OCI-LY1 (cell line): ENCODE measurements around the gene ADAMTS17.

Experiments used
- H2AFZ ChIP-seq: fragments of 200-600 bp; sonication (generic), shearing (Covaris generic); 2 replicates; pipeline ENCODE4 v1.6.0; 2014; ENCODE audit warnings: antibody characterized with exemption, mild to moderate bottlenecking, low read length
- H3F3A ChIP-seq: fragments of 200-600 bp; sonication (generic), shearing (Covaris generic); 2 replicates; pipeline ENCODE4 v1.6.0; 2014; ENCODE audit warnings: mild to moderate bottlenecking, antibody characterized with exemption, low read length, moderate library complexity; ENCODE audit not compliant: insufficient read depth
- H3K27ac ChIP-seq: fragments of 200-600 bp; sonication (generic); 2 replicates; pipeline ENCODE4 v1.5.1; 2014; ENCODE audit warnings: low read length, mixed run types, mild to moderate bottlenecking, low read depth; ENCODE audit not compliant: poor library complexity, severe bottlenecking
- H3K27me3 ChIP-seq: fragments of 200-600 bp; sonication (generic); 2 replicates; pipeline ENCODE4 v1.6.0; 2014; ENCODE audit warnings: antibody characterized with exemption, mild to moderate bottlenecking, low read length, moderate library complexity; ENCODE audit not compliant: insufficient read depth
- H3K36me3 ChIP-seq: fragments of 200-600 bp; sonication (generic); 2 replicates; pipeline ENCODE4 v1.6.1; 2014; ENCODE audit warnings: mild to moderate bottlenecking, antibody characterized with exemption, low read length, moderate library complexity, mixed read lengths; ENCODE audit not compliant: insufficient read depth
- H3K4me1 ChIP-seq: fragments of 200-600 bp; sonication (generic); 2 replicates; pipeline ENCODE4 v1.5.1; 2014; ENCODE audit warnings: mild to moderate bottlenecking, low read length, moderate library complexity; ENCODE audit not compliant: insufficient read depth, severe bottlenecking
- H3K4me2 ChIP-seq: fragments of 200-600 bp; sonication (generic), shearing (Covaris generic); 2 replicates; pipeline ENCODE4 v1.6.1; 2014; ENCODE audit warnings: low read length
- H3K4me3 ChIP-seq: fragments of 200-600 bp; sonication (generic); 2 replicates; pipeline ENCODE4 v1.5.1; 2014; ENCODE audit warnings: low read length, low read depth, mild to moderate bottlenecking, mixed read lengths; ENCODE audit not compliant: poor library complexity, severe bottlenecking
- H3K79me2 ChIP-seq: fragments of 200-600 bp; shearing (Covaris generic); 2 replicates; pipeline ENCODE4 v1.6.1; 2016; ENCODE audit warnings: mixed run types, low read length, mixed read lengths; ENCODE audit not compliant: insufficient read depth
- H3K9ac ChIP-seq: fragments of 200-600 bp; sonication (generic), shearing (Covaris generic); 2 replicates; pipeline ENCODE4 v1.6.1; 2014; ENCODE audit warnings: mild to moderate bottlenecking, low read length, mixed read lengths
- H3K9me2 ChIP-seq: fragments of 200-600 bp; sonication (generic), shearing (Covaris generic); 2 replicates; pipeline ENCODE4 v1.6.1; 2014; ENCODE audit warnings: low read depth, mild to moderate bottlenecking, low read length, mixed read lengths
- H3K9me3 ChIP-seq: fragments of 200-600 bp; shearing (Covaris generic); 2 replicates; pipeline ENCODE4 v1.6.1; 2014; ENCODE audit warnings: low read length, mixed read lengths
- H4K20me1 ChIP-seq: fragments of 200-600 bp; sonication (generic), shearing (Covaris generic); 2 replicates; pipeline ENCODE4 v1.6.0; 2016; ENCODE audit warnings: mild to moderate bottlenecking, low read length; ENCODE audit not compliant: insufficient read depth
- CTCF ChIP-seq: fragments of 200-600 bp; sonication (generic), shearing (Covaris generic); IDR thresholded peaks from 2 replicates; pipeline ENCODE4 v1.5.1; 2017; ENCODE audit warnings: mild to moderate bottlenecking, antibody characterized with exemption, low read length, moderate library complexity, mixed read lengths
- EZH2 ChIP-seq: fragments of 200-600 bp; sonication (generic), shearing (Covaris generic); IDR thresholded peaks from 2 replicates; pipeline ENCODE4 v1.8.0; 2017; ENCODE audit warnings: borderline replicate concordance, mixed run types, mild to moderate bottlenecking, antibody characterized with exemption, low read length, moderate library complexity, mixed read lengths

Gene ADAMTS17

GRCh38 chr15:99983886-99984286, 357.9 kb downstream of the ADAMTS17 start:
- Histone ChIP-seq H3F3A (no peaks in the 10 kb centered on the region), H3K27ac (no peak overlapping the region), H3K36me3 (no peaks in the 10 kb centered on the region; the same call in 1 of the 2 replicates), H3K79me2 (no peaks in the 10 kb centered on the region), H3K4me3 (no peak overlapping the region), H3K27me3 (0 out of 2 replicates have a peak, but pooled peaks cover 5% of the 10 kb centered on the region), H3K4me1 (no peaks in the 10 kb centered on the region), H3K9me3 (no peaks in the 10 kb centered on the region), H4K20me1 (no peaks in the 10 kb centered on the region), H3K9ac (no peak overlapping the region), H2AFZ (no peak overlapping the region), H3K4me2 (no peak overlapping the region), H3K9me2 (no peaks in the 10 kb centered on the region)
- TF ChIP-seq EZH2 (no peak), CTCF (no peak)

- no peaks in the 10 kb centered on the region for H3F3A ChIP-seq
- no peak overlapping the region for H2AFZ ChIP-seq
- H3K27ac ChIP-seq, result no peak overlapping the region
- H3K4me1 ChIP-seq, result no peaks in the 10 kb centered on the region
- H3K36me3 ChIP-seq, result no peaks in the 10 kb centered on the region; the same call in 1 of the 2 replicates
- H3K79me2 ChIP-seq, result no peaks in the 10 kb centered on the region
- TF ChIP-seq EZH2, result no peak
- TF ChIP-seq CTCF, result no peak
- no peaks in the 10 kb centered on the region for H4K20me1 ChIP-seq
- no peak overlapping the region for H3K4me2 ChIP-seq
- no peaks in the 10 kb centered on the region for H3K9me2 ChIP-seq
- no peak overlapping the region for H3K9ac ChIP-seq
- no peaks in the 10 kb centered on the region for H3K9me3 ChIP-seq
- 0 out of 2 replicates have a peak, but pooled peaks cover 5% of the 10 kb centered on the region for H3K27me3 ChIP-seq
- no peak overlapping the region for H3K4me3 ChIP-seq
Measured at GRCh38 chr15:99983171-99983885, 358.4 kb downstream of the ADAMTS17 start.

GRCh38 chr15:99982662-99983061, 359.1 kb downstream of the ADAMTS17 start:
- H3K4me2 ChIP-seq, result no peak overlapping the region
- no peaks in the 10 kb centered on the region for H3F3A ChIP-seq
- H3K79me2 ChIP-seq, result no peaks in the 10 kb centered on the region
- no peak overlapping the region for H3K9ac ChIP-seq
- H3K27me3 ChIP-seq, result 0 out of 2 replicates have a peak, but pooled peaks cover 5% of the 10 kb centered on the region
- H3K9me2 ChIP-seq, result no peaks in the 10 kb centered on the region
- TF ChIP-seq CTCF (no peak), EZH2 (no peak)
- H3K9me3 ChIP-seq, result no peaks in the 10 kb centered on the region
- no peaks in the 10 kb centered on the region for H4K20me1 ChIP-seq
- no peaks in the 10 kb centered on the region for H3K4me1 ChIP-seq
- H2AFZ ChIP-seq, result no peak overlapping the region
- H3K4me3 ChIP-seq, result no peak overlapping the region
- H3K27ac ChIP-seq, result no peak overlapping the region
- H3K36me3 ChIP-seq, result no peaks in the 10 kb centered on the region
